GM18508 (cell line): ENCODE measurements around the gene GTF3A.

ENCODE experiments used
- ATAC-seq: cut with Tn5 transposase; IDR thresholded peaks from one replicate; pipeline ENCODE4 v1.9.1; 2021; ENCODE audit warnings: moderate number of reproducible peaks; ENCODE audit not compliant: insufficient read depth, unreplicated experiment

GTF3A gene

DNA sequence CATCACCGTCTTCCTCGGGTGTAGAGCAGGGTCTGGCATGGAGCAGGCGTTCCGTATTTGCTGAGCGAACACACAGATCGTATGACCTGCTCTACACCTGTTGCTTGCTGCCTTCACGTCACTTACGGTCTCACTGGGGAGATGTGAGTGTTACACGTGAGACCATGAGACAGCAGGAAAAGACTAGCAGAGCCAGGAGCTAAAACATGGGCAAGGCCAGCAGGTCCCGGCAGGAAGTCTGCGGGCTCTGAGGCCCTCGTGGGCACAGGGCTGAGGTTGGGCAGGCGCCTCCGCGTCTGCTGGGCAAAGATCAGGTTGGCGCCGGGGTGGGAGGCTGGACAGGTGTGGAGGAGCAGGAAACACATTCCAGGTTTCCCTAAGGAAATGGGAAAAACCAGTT lies 19.7 kb upstream of the GTF3A start:
- no peak for ATAC-seq

DNA sequence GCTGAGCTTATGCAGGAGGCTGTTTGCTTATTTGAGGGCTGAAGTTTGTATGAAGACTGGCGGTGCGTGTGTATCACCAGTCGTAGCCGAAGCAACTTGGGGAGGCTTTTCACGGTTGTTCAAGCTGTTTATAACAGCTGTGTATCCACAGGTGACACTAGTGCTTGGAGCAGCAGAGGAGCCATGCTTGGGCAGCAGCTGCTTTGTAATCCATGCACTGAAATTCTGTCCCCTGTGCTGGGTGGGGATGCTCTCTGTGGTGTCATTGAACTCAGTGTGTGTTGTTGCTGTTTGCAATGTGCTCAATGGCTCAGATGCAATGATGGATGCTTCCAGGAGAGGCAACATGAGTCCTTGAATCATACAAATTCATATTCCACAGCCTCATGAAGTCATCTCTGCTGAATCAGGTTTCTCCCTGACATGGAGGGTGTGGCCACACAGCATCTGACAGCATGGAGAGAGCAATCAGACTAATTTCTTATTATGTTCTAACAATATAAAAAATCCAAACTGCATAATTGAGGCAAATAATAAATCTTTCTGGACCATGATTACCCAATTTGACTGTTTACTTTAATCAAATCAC lies 18.8 kb upstream of the GTF3A start:
- no peak for ATAC-seq

DNA sequence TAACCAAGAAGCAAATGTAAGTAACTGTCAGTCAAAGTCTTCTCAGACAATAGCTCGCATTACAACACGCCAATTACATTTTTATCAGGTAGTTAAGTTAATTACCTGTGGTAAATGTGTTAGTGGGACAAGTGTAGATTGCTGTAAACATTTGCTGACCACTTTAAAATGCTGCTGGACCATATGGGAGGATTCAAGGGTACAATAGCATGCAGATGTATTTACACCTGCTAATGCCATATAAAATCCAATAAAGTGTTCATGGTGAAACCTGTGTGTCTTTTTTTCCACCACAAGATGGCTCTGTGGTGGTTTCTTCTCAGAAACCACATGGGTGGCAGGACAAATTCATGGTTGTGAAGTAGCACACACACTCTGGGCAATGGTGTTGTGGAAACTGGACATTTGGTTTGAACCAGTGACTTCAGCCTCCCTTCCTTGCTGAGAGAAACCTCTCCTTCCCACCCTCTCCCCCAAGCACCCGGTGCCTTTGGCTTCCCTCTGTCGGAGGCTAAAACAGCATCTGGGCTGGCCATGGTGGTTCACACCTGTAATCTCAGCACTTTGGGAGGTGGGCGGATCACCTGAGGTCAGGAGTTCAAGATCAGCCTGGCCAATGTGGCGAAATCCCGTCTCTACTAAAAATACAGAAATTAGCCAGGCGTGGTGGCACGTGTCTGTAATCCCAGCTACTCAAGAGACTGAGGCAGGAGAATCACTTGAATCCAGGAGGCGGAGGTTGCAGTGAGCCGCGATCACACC lies 18.1 kb upstream of the GTF3A start:
- no peak for ATAC-seq

DNA sequence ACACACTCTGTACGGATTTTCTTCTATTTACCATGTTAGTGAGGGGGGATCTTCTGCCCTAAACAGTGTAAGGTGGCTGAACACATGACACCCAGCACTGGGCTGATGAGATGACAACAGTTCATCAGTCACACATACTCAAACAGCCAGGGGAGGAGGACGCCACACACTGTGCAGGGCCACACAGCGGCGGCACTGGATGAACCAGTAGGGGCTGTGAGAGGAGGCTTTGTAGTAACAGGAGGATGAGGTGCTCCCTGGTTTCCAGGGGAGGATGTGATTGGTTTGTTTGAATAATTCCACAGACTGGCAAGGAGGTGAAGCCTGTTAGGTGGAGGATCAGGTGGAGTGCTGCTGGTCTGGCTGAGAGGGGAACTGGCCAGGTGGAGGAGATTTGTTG lies 16.3 kb upstream of the GTF3A start:
- ATAC-seq = no peak

DNA sequence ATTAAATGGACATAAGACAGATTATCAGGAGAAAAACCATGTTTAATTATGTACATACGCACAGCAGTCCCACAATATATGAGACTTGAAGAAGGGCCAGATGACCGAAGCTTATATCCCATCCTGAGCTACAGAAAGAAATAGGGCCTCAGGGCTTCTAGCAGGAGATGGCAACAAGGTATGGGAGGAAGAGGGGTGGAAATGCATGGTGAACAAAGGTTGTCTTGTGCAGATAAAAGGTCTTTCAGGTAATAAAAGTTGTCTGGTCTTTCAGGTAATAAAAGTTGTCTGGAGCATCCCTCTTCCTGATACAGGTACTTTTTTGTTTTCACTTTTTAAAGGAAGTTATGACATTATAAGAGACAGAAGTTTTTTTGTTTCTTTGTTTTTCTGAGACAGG lies 15.4 kb upstream of the GTF3A start:
- ATAC-seq = no peak

DNA sequence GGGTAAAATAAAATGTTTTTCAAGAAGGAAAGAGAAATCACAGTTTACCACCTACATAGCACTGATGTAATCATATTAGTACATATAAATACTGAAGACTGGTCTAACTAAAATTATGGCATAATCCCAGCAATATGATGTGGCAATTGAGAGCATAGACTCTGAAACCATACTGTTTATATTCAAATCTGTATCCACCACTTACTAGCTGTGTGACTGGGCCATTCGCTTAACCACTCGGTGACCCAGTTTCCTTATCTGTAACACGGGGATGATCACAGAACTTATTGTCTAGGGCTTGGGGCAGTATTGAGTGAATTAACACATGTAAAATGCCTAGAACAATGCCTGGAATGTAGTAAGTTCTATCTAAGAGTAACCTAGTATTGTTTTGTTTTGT lies 13.1 kb upstream of the GTF3A start:
- ATAC-seq = no peak

DNA sequence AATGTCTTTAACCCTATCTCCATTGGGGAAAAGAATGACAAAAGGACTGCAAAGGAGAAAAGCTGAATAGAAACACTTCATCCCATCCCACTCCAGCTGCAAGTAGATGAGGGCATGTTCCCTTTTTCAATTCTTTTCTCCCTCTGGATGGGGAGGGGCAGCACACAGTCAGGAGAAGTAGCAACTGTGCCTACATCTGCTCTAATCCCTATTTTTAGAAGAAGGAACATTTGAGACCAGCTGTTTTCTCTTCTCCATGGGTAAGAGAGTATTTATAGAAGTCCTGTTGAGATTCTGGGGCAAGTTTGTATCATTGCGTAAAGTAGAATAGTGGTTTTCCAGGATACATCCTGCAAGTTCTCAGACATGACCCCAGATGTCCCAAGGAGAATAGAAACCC lies 9.3 kb upstream of the GTF3A start:
- ATAC-seq = no peak

DNA sequence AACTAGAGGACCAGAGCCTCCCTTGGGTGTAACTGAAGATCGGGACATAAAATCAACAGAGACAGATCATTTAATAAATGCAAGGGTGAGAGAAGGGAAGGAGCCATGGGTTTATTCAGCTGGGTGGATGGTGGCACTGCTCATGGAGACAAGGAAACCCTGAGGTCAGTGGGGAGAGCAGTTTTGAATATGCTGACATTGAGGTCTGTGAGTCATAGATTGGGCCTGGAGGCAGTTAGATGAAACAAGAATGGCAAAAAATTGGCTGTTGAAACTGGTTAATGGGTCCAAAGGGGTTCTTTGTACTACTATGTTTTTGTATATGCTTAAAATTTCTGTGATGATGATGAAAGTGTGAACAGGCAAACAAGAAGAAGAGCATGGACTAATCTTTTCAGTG lies 5.1 kb upstream of the GTF3A start:
- no peak for ATAC-seq

DNA sequence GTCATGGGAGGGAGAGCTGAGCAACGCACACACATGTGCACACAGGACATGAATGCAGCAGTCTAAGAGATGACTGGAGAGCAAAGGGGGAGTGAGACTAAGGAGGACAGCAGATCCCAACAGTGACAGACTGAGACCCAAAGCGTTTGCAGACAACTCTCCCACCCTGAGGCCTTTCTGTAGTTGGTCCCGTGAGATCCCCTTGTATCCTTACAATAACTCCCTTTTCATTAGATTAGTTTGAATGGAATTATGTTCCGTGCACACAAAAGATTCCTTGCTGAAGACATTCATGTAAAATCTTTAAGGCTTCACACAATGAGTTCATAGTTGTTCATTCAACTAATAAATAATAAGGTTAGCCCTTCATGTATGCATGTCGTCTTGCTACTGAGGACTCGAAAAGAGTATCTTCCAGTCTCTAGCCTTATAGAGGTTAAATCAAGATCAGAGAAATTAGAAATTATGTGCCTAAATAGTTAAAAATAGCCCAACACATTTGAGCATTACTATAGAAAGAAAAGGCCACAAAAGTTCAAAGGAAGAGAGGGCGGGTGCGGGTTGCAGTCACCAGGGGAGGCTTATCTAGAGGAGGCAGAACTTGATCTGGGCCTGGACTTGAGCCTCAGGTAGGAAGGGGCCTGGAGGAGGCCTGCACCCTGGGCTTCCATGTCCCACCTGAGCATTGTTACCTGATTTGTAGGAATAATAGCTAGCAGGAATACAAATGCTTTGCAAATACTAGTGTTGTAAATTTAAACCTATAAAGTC lies 3.1 kb upstream of the GTF3A start:
- no peak for ATAC-seq

DNA sequence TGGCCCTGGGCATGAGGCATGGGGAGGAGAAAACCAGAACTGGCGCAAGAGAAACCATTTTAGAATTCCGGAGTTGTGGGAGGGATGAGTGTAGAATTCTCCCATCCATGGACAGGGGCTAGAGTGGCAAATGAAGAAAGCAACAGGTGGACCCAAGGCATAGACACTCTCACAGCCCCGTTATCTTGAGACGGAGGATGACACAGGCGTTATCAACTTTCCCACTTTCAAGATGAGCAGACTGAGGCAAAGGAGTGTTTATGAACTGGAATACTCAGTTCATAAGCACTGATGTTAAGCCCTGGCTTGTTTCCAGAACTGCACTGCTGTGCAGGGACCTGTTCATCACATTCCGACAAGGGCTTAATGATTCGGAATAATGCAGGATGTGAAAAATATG lies 1.1 kb upstream of the GTF3A start:
- ATAC-seq = no peak

DNA sequence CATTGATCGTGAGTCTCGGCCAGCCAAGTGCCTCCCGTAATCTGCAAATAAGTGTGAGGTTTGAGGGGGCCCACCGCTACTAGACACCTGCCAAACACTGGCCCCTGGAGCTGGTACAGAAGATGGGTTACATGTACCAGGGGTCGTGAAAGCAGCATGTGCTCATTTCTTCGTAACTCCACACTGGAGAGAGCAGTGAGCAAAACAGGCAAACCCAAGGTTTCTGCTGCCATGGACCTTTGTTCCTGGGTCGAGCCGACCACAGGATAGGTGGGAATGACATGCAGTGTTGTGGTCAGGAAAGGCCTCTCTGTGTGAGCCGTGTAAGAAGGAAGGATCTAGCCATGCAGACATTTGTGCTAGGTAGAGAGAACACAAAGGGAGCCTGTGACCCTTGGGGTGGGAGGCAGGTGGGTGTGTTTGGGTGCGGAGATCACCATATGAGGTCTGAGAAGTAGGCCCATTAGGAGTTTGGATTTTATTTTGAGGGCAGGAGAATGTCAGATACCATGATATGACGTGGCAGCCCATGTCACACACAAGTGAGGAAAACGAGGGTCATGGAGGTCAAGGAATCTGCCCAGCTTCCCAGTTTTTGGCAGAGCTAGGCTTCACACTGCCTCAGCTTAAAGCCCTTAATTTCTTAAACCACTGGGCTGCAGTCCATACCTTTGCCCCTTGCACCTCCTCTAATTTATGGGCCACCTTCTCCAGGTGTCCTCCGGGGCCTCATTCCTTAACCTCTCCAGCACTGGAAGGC lies 919 bp downstream of the GTF3A start:
- peak; percentile 9 for ATAC-seq

DNA sequence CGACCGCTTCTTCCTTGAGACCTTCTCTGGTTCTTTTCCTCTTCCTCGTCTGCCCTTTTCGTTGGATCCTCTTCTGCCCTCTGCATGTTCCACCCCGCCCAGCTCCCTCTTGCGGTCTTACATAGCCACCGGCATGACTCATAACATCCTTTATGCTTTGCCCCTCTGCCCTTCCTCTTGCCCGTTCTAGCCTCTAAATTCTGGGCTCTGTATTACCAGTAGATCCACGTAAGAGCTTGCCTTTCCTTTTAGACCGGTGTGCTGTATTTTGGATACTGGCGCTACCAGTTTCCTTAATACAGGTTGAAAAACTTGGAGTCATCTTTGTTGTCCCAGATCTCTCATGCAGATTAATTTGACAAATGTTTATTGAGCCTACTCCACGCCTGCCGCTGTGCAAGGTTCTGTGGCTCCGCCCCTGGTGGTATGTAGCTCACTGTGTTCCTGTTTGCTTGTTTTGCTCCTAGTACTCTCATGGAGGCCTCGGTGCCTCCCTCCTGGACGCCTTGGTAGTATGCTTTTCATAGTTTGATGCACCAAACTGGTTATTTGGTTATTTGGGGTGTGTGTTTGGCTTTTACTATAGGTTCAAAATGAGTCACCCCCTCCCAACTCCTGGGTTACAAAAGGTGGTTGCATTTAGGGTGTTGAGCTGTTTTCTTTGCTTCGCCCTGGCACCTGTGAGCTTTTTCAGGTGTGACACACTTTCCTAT lies 1.7 kb downstream of the GTF3A start:
- ATAC-seq = peak; percentile 48

DNA sequence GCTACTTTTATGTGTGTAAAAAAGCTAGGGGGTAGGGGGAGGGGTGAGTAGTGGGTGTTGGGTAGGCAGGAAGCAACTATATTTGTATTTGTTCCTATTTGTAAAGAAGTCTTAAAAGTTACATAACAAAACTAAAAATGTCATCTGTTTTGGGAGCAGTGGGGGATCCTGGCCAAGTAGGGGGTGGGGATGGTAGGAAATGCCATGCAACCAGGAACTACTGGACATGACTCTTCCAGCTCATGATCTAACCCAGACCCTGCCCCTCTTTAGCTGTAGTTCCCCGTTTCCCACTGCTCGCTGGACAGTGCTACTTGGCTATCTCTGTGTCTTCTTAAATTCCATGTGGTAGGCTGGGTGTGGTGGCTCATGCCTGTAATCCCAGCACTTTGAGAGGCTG lies 3.2 kb downstream of the GTF3A start:
- no peak for ATAC-seq

DNA sequence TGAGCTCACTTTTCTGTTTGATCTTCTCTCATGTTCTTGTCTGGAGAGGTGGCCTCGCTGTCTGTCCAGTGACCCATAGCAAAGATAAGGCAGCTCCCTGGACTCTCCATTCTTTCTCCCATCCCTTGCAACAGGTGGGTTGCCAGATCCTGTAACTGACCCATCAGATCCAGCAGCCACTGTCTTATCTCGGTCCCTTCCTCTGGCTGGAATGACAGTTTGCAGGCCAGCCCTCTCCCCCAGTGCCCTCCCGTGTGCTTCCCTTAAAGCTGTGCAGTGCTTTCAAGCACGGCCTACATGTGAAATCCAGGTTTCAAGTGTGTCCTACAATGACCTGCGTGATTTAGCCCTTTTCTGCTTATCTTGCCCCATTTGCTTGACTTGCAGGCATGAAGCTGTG lies 3.7 kb downstream of the GTF3A start:
- ATAC-seq = no peak

DNA sequence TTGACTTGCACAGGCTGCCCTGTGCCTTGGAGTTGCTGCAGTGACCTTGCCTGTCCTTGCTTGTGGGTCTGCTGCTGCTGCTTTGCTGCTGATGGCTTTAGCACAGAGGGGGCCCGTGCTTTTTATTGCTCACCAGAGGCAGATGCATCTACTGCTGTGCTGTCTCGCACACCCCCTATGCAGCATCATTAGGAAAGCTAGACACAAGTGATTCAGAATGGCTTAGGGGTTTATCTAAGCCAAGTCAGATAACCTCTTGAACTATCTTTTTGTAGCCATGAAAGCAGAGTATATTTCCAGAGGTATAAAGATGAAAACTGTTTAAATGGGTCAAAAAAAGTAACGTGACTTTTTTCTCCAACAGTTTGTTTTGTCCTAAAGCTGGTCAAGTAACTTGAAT lies 7.8 kb downstream of the GTF3A start:
- ATAC-seq = no peak

DNA sequence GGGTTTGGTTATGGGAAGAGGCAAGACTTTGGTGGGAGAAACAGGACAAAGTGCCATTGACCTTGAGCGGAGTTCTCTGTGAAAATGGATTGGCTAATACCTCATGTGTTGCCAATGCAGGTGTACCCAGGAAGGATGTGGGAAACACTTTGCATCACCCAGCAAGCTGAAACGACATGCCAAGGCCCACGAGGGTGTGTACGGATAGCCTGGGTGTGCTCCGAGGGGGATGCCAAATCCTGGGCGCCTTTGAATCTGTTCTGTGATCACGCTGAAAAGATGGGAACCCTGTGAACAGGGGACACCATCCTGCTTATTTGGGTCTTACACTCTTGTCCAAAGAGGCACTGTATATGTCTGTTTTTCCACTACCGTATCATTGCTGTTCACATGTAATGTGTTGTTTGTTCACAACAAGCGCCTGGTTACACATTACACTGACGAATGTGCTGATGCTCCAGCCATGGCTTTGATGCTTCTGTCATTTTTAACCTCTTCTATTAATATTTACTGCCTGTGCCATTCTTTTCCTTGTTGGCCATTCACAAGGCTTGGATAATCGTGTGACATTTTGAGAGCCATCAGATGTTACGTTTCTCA lies 8.3 kb downstream of the GTF3A start:
- no peak for ATAC-seq

DNA sequence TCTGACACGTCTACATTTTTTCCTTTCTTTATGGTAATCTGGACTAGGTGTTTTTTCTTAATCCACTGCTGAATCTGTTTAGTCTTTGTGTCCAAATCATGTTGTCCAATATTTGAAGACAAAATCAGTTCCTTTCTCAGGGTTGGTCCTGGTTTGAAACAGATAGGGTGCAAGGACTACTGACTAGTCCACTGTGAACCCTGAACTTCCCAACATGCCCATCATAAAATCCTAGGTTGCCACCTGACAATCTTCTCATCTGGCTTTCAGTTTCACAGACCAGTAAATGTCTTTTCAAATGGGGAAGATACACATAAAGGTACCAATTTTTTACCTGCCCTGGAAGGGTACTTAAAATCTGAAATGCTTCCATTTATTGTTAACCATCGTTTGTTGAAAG lies 12.7 kb downstream of the GTF3A start:
- no peak for ATAC-seq

DNA sequence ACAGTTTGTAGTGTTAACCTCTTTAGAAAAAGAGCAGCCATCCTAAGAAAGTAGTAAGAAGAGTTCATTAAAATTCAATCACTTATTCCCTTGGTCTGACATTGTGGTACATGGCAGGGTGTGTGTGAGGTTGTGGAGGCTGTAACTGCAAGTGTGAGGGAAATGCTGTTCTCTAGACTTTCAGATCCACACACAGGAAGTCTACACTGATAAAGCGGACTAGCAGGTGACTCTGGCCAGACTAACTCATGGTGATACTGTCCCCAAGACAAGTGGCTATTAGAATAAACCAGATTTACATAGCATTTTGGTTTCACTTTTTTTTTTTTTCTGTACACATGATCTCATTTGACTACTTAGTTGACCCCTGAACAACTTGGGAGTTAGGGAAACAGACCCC lies 16.0 kb downstream of the GTF3A start:
- ATAC-seq = no peak

DNA sequence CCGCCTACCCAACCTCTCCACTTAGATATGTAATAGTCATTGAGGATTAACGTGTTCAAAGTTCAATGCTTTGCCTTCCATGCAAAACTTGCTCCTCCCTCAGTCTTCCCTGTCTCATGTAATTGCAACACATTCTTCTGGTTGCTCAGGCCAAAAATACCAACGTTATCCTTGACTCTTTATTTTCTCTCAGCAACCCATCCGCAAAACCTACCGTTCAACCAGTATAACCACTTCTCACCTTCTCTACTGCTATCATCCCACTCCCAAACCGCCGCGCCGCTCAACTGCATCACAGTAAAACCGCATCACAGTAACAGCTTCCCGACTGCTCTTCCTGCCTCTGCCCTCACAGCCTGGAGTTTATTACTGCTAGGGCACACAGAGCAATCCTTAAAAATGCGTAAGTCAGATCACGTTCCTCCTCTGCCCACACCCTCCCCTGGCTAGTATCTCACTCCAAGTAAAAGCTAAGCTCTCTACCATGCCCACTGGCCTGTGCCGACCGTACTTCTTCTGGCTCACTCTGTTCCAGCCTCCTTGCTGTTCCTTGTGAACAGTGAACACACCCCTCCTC lies 17.7 kb downstream of the GTF3A start:
- ATAC-seq = no peak

DNA sequence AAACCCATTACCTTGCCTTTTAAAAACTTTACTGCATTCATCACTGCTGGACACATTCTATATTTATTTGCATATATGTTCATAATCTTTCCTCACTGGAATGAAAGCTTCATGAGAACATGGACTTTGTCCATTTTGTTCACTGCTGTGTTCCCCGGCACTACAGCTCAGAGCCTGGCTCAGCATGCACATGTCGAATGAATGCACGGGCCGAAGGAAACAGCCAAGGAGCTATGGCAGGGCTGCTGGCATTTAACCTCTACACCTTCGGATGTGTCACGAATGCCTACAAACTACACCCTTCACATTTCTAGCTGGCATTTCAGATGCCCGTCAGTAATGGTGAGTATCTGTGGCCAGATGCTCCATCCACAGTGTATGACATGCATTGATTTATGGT lies 18.4 kb downstream of the GTF3A start:
- no peak for ATAC-seq
